ENCODE measurements around the gene AR.

Gene AR

GRCh38 chrX:67564475-67564874, 20.7 kb downstream of the AR start:
- DNase-seq (ENCODE audit: extremely low read depth, low read depth), result no peak
- TF ChIP-seq CTCF (IDR thresholded peaks at IDR 0.05; ENCODE audit: low read depth, low read length), result no peak

- DNase-seq (ENCODE audit: extremely low read depth, low read depth), result no peak
- TF ChIP-seq CTCF (IDR thresholded peaks at IDR 0.05; ENCODE audit: low read depth, low read length), result no peak
These were observed 24.9 kb downstream of the AR start for GRCh38 chrX:67568769-67569168.

- no peak for DNase-seq (ENCODE audit: extremely low read depth, low read depth)
- TF ChIP-seq CTCF (IDR thresholded peaks at IDR 0.05; ENCODE audit: low read depth, low read length), result no peak
These were observed 27.0 kb downstream of the AR start for GRCh38 chrX:67570839-67571238.

GRCh38 chrX:67574696-67575095, 30.9 kb downstream of the AR start:
- DNase-seq (ENCODE audit: extremely low read depth, low read depth), result no peak
- TF ChIP-seq CTCF (IDR thresholded peaks at IDR 0.05; ENCODE audit: low read depth, low read length), result no peak

GRCh38 chrX:67582436-67582835, 38.6 kb downstream of the AR start:
- no peak for DNase-seq (ENCODE audit: extremely low read depth, low read depth)
- TF ChIP-seq CTCF (IDR thresholded peaks at IDR 0.05; ENCODE audit: low read depth, low read length), result no peak

GRCh38 chrX:67583171-67583570, 39.4 kb downstream of the AR start:
- DNase-seq (ENCODE audit: extremely low read depth, low read depth), result no peak
- no peak for TF ChIP-seq CTCF (IDR thresholded peaks at IDR 0.05; ENCODE audit: low read depth, low read length)

- TF ChIP-seq CTCF (IDR thresholded peaks at IDR 0.05; ENCODE audit: low read depth, low read length), result no peak
- DNase-seq (ENCODE audit: extremely low read depth, low read depth), result no peak
These were observed 41.6 kb downstream of the AR start for GRCh38 chrX:67585401-67585800.
